ENCODE results near the gene ZNF443. TPM values are rescaled to one million over a fixed set of nuclear protein-coding genes. Genes with fewer than 3 reads are reported as not detected.
A peak's percentile ranks its signal among the peaks of the same experiment; 100 is the strongest.
"Not testable (repeated sequence)": the region's sequence is repeated elsewhere in the genome, so short reads cannot be mapped to it uniquely, and the experiment has no call there.

ZNF443 gene
- total RNA-seq = 1 to 10 TPM; 2.2 to 2.4 (median 2.3) TPM

- ATAC-seq (peak; percentile 98), DNase-seq (peak; percentile 99)
- Mint-ChIP-seq H3K27me3 (ENCODE audit: low read depth) (no peaks in the 10 kb centered on the region), H3K4me1 (ENCODE audit: low read depth) (peaks cover 24% of the 10 kb centered on the region), H3K4me3 (peak within 1 kb of the TSS; percentile 99), H3K9me3 (peaks cover 16% of the 10 kb centered on the region), H3K36me3 (ENCODE audit: insufficient read depth) (peaks cover 2% of the 10 kb centered on the region)
Observed at GRCh38 chr19:12440541-12441316, at the start of gene ZNF443. Gene ZNF443 (minus strand): TSS chr19:12441021. CDS start chr19:12440914, 107 bp downstream.

GRCh38 chr19:12486265-12486783 is 45.5 kb upstream of the ZNF443 start:
- not testable (repeated sequence) for H3K27me3 Mint-ChIP-seq (ENCODE audit: low read depth); ATAC-seq; H3K36me3 Mint-ChIP-seq (ENCODE audit: insufficient read depth); H3K9me3 Mint-ChIP-seq; DNase-seq; H3K4me3 Mint-ChIP-seq
- peaks cover 26% of the 10 kb centered on the region for H3K4me1 Mint-ChIP-seq (ENCODE audit: low read depth)

- H3K9me3 Mint-ChIP-seq = no peaks in the 10 kb centered on the region
- no peaks in the 10 kb centered on the region for H3K36me3 Mint-ChIP-seq (ENCODE audit: insufficient read depth)
- peak overlapping the region; percentile 92 for H3K4me3 Mint-ChIP-seq
- no peaks in the 10 kb centered on the region for H3K27me3 Mint-ChIP-seq (ENCODE audit: low read depth)
- H3K4me1 Mint-ChIP-seq (ENCODE audit: low read depth) = peaks cover 26% of the 10 kb centered on the region
- no peak for ATAC-seq
- no peak for DNase-seq
Observed at GRCh38 chr19:12485571-12485970, 44.8 kb upstream of the ZNF443 start.

- ATAC-seq (peak in 1 of 2 donors; percentile 6), DNase-seq (no peak)
- no peaks in the 10 kb centered on the region for H3K9me3 Mint-ChIP-seq
- H3K4me1 Mint-ChIP-seq (ENCODE audit: low read depth) = peaks cover 26% of the 10 kb centered on the region
- H3K36me3 Mint-ChIP-seq (ENCODE audit: insufficient read depth) = no peaks in the 10 kb centered on the region
- H3K4me3 Mint-ChIP-seq = peak overlapping the region; percentile 92
- no peaks in the 10 kb centered on the region for H3K27me3 Mint-ChIP-seq (ENCODE audit: low read depth)
Observed at GRCh38 chr19:12485052-12485416, 44.2 kb upstream of the ZNF443 start.

- ATAC-seq (peak; percentile 100), DNase-seq (peak; percentile 87)
- peak within 1 kb of the TSS; percentile 92 for H3K4me3 Mint-ChIP-seq
- no peaks in the 10 kb centered on the region for H3K27me3 Mint-ChIP-seq (ENCODE audit: low read depth)
- H3K36me3 Mint-ChIP-seq (ENCODE audit: insufficient read depth) = no peaks in the 10 kb centered on the region
- H3K4me1 Mint-ChIP-seq (ENCODE audit: low read depth) = peaks cover 27% of the 10 kb centered on the region
- H3K9me3 Mint-ChIP-seq = no peaks in the 10 kb centered on the region
Observed at GRCh38 chr19:12484371-12485051, 43.7 kb upstream of the ZNF443 start, which contains the start of gene ZNF709. Gene ZNF709 (minus strand): TSS chr19:12484816. CDS start chr19:12484657, 159 bp downstream.

GRCh38 chr19:12484011-12484370 is 43.2 kb upstream of the ZNF443 start:
- Mint-ChIP-seq H3K36me3 (ENCODE audit: insufficient read depth) (no peaks in the 10 kb centered on the region), H3K4me3 (peak overlapping the region; percentile 92), H3K27me3 (ENCODE audit: low read depth) (no peaks in the 10 kb centered on the region), H3K9me3 (no peaks in the 10 kb centered on the region), H3K4me1 (ENCODE audit: low read depth) (peaks cover 29% of the 10 kb centered on the region)
- ATAC-seq = no peak
- DNase-seq = no peak

- no peaks in the 10 kb centered on the region for H3K9me3 Mint-ChIP-seq
- peaks cover 39% of the 10 kb centered on the region for H3K4me1 Mint-ChIP-seq (ENCODE audit: low read depth)
- DNase-seq = no peak
- peak overlapping the region; percentile 17 for H3K4me3 Mint-ChIP-seq
- H3K27me3 Mint-ChIP-seq (ENCODE audit: low read depth) = no peaks in the 10 kb centered on the region
- ATAC-seq = no peak
- no peaks in the 10 kb centered on the region for H3K36me3 Mint-ChIP-seq (ENCODE audit: insufficient read depth)
Observed at GRCh38 chr19:12482509-12482886, 41.7 kb upstream of the ZNF443 start.

GRCh38 chr19:12481781-12482508 is 41.1 kb upstream of the ZNF443 start:
- Mint-ChIP-seq H3K4me1 (ENCODE audit: low read depth) (peaks cover 39% of the 10 kb centered on the region), H3K4me3 (no peak overlapping the region), H3K36me3 (ENCODE audit: insufficient read depth) (no peaks in the 10 kb centered on the region), H3K9me3 (no peaks in the 10 kb centered on the region), H3K27me3 (ENCODE audit: low read depth) (no peaks in the 10 kb centered on the region)
- DNase-seq = no peak
- no peak for ATAC-seq

GRCh38 chr19:12478234-12478941 is 37.6 kb upstream of the ZNF443 start:
- Mint-ChIP-seq H3K4me3 (no peak overlapping the region), H3K36me3 (ENCODE audit: insufficient read depth) (peaks cover 2% of the 10 kb centered on the region), H3K9me3 (no peaks in the 10 kb centered on the region), H3K4me1 (ENCODE audit: low read depth) (peaks cover 27% of the 10 kb centered on the region), H3K27me3 (ENCODE audit: low read depth) (no peaks in the 10 kb centered on the region)
- ATAC-seq (no peak), DNase-seq (no peak)

GRCh38 chr19:12467651-12468050 is 26.8 kb upstream of the ZNF443 start:
- ATAC-seq; DNase-seq; H3K4me3 Mint-ChIP-seq; H3K4me1 Mint-ChIP-seq (ENCODE audit: low read depth); H3K27me3 Mint-ChIP-seq (ENCODE audit: low read depth): not testable (repeated sequence)
- Mint-ChIP-seq H3K9me3 (peaks cover 37% of the 10 kb centered on the region), H3K36me3 (ENCODE audit: insufficient read depth) (peaks cover 31% of the 10 kb centered on the region)

- Mint-ChIP-seq H3K9me3 (peaks cover 38% of the 10 kb centered on the region), H3K4me3 (no peak overlapping the region), H3K36me3 (ENCODE audit: insufficient read depth) (peaks cover 37% of the 10 kb centered on the region), H3K27me3 (ENCODE audit: low read depth) (no peaks in the 10 kb centered on the region), H3K4me1 (ENCODE audit: low read depth) (no peaks in the 10 kb centered on the region)
- no peak for ATAC-seq
- no peak for DNase-seq
Observed at GRCh38 chr19:12465211-12465610, 24.4 kb upstream of the ZNF443 start.

- no peaks in the 10 kb centered on the region for H3K27me3 Mint-ChIP-seq (ENCODE audit: low read depth)
- H3K4me1 Mint-ChIP-seq (ENCODE audit: low read depth) = no peaks in the 10 kb centered on the region
- peaks cover 37% of the 10 kb centered on the region for H3K9me3 Mint-ChIP-seq
- no peak for ATAC-seq
- no peak overlapping the region for H3K4me3 Mint-ChIP-seq
- peaks cover 33% of the 10 kb centered on the region for H3K36me3 Mint-ChIP-seq (ENCODE audit: insufficient read depth)
- DNase-seq = no peak
Observed at GRCh38 chr19:12464769-12465168, 23.9 kb upstream of the ZNF443 start.

GRCh38 chr19:12464139-12464538 is 23.3 kb upstream of the ZNF443 start:
- not testable (repeated sequence) for H3K4me3 Mint-ChIP-seq; H3K27me3 Mint-ChIP-seq (ENCODE audit: low read depth); DNase-seq; H3K4me1 Mint-ChIP-seq (ENCODE audit: low read depth); ATAC-seq
- H3K36me3 Mint-ChIP-seq (ENCODE audit: insufficient read depth) = peaks cover 36% of the 10 kb centered on the region
- peaks cover 43% of the 10 kb centered on the region for H3K9me3 Mint-ChIP-seq

GRCh38 chr19:12453495-12453894 is 12.7 kb upstream of the ZNF443 start:
- DNase-seq (no peak), ATAC-seq (no peak)
- no peaks in the 10 kb centered on the region for H3K4me1 Mint-ChIP-seq (ENCODE audit: low read depth)
- no peak overlapping the region for H3K4me3 Mint-ChIP-seq
- H3K27me3 Mint-ChIP-seq (ENCODE audit: low read depth) = no peaks in the 10 kb centered on the region
- peaks cover 19% of the 10 kb centered on the region for H3K9me3 Mint-ChIP-seq
- H3K36me3 Mint-ChIP-seq (ENCODE audit: insufficient read depth) = peaks cover 13% of the 10 kb centered on the region

Data from activated T-cell treated with anti-CD3 and anti-CD28 coated beads, Interleukin-2, amount 50 U/mL, for 4 hours (primary cell).